Esophagus muscularis mucosa (tissue), 4 donors: ENCODE data around the gene MAN1C1. TPM values are rescaled to one million over a fixed set of nuclear protein-coding genes. Genes with fewer than 3 reads are reported as not detected.

ENCODE experiments used
- DNase-seq: peaks from one replicate; pipeline ENCODE4 v3.0.0-alpha.2; 2017; ENCODE audit errors: extremely low spot score
- H3K27ac ChIP-seq, 4 donors: fragments of 200-600 bp; sonication (generic); replicated peaks in 1 of 4; 1 replicate in 3 of 4; 2 replicates in 1 of 4; pipeline ENCODE4 v1.5.1; 2016 to 2019; ENCODE audit warnings: mild to moderate bottlenecking in 1 of 4
- H3K27me3 ChIP-seq, 4 donors: fragments of 200-600 bp; sonication (generic); one replicate each; pipeline versions ENCODE4 v1.5.1 to v1.6.0; 2016 to 2019
- H3K36me3 ChIP-seq, 4 donors: fragments of 200-600 bp; sonication (generic); one replicate each; pipeline ENCODE4 v1.5.1; 2016 to 2019
- H3K4me1 ChIP-seq, 4 donors: fragments of 200-600 bp; sonication (generic); one replicate each; pipeline ENCODE4 v1.5.1; 2016 to 2019
- H3K4me3 ChIP-seq, 4 donors: fragments of 200-600 bp; sonication (generic); 1 replicate in 2 of 4; 2 replicates in 2 of 4; pipeline ENCODE4 v1.5.1; 2016 to 2019; ENCODE audit warnings: mild to moderate bottlenecking in 4 of 4, moderate library complexity in 1 of 4
- H3K9me3 ChIP-seq, 4 donors: fragments of 200-600 bp; sonication (generic); 1 replicate in 3 of 4; 2 replicates in 1 of 4; pipeline ENCODE4 v1.5.1; 2016 to 2019
- EP300 ChIP-seq: sonication (generic); formaldehyde crosslinking; IDR thresholded peaks from one replicate; pipeline ENCODE4 v1.6.1; 2017; ENCODE audit warnings: antibody characterized with exemption
- POLR2A ChIP-seq: fragments of 450-650 bp; IDR thresholded peaks from one replicate; pipeline ENCODE4 v1.6.1; 2017; ENCODE audit warnings: antibody characterized with exemption, moderate library complexity, mild to moderate bottlenecking, low read depth
- POLR2AphosphoS5 ChIP-seq, 2 donors: sonication (generic); formaldehyde crosslinking; IDR thresholded peaks; one replicate each; pipeline ENCODE4 v1.6.1; 2017; ENCODE audit warnings: antibody characterized with exemption in 2 of 2
- WGBS: methylation state at CpG from one replicate; pipeline ENCODE4 v1.1.5; 2018; 5-methylcytosine and 5-hydroxymethylcytosine counted together
- intact Hi-C: fragments of 100-400 bp; cut with DNase I; formaldehyde crosslinking; loops from one replicate; pipeline ENCODE4 v1.15.1; 2023
- total RNA-seq, 4 donors: library from RNA; depleted of rRNA; stranded (reverse); fragments of >200 nt; gene quantifications; one replicate each; pipeline versions ENCODE4 v1.1.0 to v1.2.1, GENCODE V29; 2016
- TF ChIP-seq, protein P1 (sequence below), 3 experiments: fragments of 200-600 bp in 2 of 3; fragments of 450-650 bp in 1 of 3; sonication (generic) in 2 of 3; IDR thresholded peaks; one replicate each; pipeline ENCODE4 v1.5.1; 2017 to 2019; ENCODE audit warnings: antibody characterized with exemption in 3 of 3, mild to moderate bottlenecking in 2 of 3, moderate library complexity in 1 of 3

MAN1C1 gene
- total RNA-seq, 4 donors from 2014 or later = 20.2 to 22.8 (median 20.7) TPM

DNA sequence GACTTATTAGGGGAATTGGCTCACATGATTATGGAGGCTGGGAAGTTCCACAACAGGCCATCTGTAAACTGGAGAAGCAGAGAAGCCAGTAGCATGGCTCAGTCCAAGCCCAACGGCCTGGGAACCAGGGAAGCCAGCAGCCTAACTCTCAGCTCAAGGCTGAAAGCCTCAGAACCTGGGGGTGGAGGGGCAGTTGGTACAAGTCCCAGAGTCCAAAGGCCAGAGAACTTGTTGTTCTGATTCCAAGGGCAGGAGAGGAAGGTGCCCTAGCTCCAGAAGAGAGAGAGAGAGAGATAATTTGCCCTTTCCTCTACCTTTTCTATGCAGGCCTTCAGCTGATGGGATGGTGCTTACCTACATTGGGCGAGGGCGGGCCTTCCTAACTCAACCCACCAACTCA, 55.3 kb downstream of the MAN1C1 start:
- Histone ChIP-seq H3K4me1 (peaks cover 10 to 30% (median 28%) of the 10 kb centered on the region in 4 donors), H3K27ac (no peak overlapping the region), H3K27me3 (no peaks in the 10 kb centered on the region), H3K9me3 (no peaks in the 10 kb centered on the region), H3K36me3 (no peaks in the 10 kb centered on the region), H3K4me3 (no peak overlapping the region)
- no peak for TF ChIP-seq POLR2AphosphoS5 (IDR thresholded peaks at IDR 0.05)
- no peak for DNase-seq
- intact Hi-C loops = no loop called here
- 95% methylated on average over 3 of the region's 3 CpGs for WGBS

- WGBS = 74% methylated on average over 13 of the region's 13 CpGs
- intact Hi-C loops = no loop called here
- Histone ChIP-seq H3K36me3 (no peaks in the 10 kb centered on the region), H3K9me3 (no peaks in the 10 kb centered on the region), H3K4me1 (peaks cover 11 to 33% (median 28%) of the 10 kb centered on the region in 4 donors), H3K27ac (no peak overlapping the region), H3K27me3 (no peaks in the 10 kb centered on the region), H3K4me3 (no peak overlapping the region)
- DNase-seq = no peak
- TF ChIP-seq EP300 = no peak
- TF ChIP-seq POLR2A = no peak
- TF ChIP-seq, protein P1, sequence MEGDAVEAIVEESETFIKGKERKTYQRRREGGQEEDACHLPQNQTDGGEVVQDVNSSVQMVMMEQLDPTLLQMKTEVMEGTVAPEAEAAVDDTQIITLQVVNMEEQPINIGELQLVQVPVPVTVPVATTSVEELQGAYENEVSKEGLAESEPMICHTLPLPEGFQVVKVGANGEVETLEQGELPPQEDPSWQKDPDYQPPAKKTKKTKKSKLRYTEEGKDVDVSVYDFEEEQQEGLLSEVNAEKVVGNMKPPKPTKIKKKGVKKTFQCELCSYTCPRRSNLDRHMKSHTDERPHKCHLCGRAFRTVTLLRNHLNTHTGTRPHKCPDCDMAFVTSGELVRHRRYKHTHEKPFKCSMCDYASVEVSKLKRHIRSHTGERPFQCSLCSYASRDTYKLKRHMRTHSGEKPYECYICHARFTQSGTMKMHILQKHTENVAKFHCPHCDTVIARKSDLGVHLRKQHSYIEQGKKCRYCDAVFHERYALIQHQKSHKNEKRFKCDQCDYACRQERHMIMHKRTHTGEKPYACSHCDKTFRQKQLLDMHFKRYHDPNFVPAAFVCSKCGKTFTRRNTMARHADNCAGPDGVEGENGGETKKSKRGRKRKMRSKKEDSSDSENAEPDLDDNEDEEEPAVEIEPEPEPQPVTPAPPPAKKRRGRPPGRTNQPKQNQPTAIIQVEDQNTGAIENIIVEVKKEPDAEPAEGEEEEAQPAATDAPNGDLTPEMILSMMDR (IDR thresholded peaks at IDR 0.05) = no peak
- TF ChIP-seq POLR2AphosphoS5 (IDR thresholded peaks at IDR 0.05) = no peak
Measured at GRCh38 chr1:25672763-25673409, 56.3 kb downstream of the MAN1C1 start.

DNA sequence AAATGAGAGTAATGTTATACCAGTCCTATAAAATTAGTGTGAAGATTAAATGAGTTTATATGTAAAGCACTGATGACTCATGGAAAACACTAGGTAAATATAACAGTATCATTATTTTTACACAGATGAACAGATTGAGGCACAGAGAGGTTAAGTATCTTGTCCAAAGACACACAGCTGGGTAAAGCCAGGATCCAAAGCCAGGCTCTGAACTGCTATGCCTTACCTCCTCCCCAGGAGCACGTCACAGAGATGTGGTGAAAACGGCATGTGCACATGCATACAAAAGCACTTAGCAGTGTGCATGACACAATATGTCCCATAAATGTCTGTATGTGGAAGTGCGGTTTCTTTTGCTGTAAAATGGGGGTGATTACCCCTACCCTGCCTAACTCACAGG, 56.9 kb downstream of the MAN1C1 start:
- no peak for DNase-seq
- Histone ChIP-seq H3K4me1 (peaks cover 11 to 29% (median 25%) of the 10 kb centered on the region in 4 donors), H3K27ac (no peak overlapping the region), H3K4me3 (no peak overlapping the region), H3K9me3 (no peaks in the 10 kb centered on the region), H3K36me3 (no peaks in the 10 kb centered on the region), H3K27me3 (no peaks in the 10 kb centered on the region)
- 86% methylated on average over 3 of the region's 3 CpGs for WGBS
- intact Hi-C loops = no loop called here
- no peak for TF ChIP-seq POLR2AphosphoS5 (IDR thresholded peaks at IDR 0.05)
- TF ChIP-seq, protein P1 (IDR thresholded peaks at IDR 0.05) = no peak
- no peak for TF ChIP-seq POLR2A
- TF ChIP-seq EP300 = no peak

DNA sequence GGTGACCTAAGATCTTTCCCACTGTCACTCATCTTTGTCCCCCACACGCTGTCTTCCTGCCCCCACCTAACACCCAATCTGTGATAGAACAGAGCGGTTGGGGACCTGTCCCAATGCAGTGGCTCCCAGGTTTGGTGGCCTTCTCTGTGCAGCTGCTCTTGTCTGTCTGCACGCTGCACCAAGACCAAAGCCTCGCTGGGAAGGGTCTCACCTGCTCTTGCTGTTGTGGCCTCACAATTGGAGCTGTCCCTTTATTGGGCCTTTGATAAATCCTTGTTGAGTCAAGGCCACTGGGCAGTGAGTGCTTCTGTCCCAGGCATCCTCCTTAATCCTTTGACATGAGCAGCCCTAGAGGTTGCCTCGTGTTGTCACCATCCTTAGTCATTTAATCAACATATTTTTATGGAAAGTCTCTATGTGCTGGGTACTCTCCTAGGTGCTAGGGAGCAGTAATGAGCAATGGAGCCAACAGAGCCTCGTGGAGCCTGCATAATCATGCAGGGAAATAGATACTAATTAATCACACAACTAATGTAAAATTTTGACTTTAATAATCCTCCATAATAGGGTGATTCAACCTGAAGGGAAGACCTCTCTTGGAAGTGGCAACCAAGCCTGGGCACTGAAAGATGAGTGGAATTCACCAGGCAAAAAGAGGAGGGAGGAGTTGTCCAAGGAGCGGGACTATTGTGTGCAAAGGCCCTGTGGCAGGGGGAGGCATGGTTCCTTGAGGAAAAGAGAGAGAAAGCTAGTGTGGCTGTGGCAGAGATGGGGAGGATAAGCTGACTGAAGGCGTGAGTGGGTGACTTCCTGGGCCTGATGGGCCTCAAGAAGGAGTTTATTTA, 57.6 kb downstream of the MAN1C1 start:
- H3K27me3 ChIP-seq = no peaks in the 10 kb centered on the region
- intact Hi-C loops = no loop called here
- H3K4me3 ChIP-seq = no peak overlapping the region
- H3K36me3 ChIP-seq = no peaks in the 10 kb centered on the region
- no peak overlapping the region for H3K27ac ChIP-seq
- H3K4me1 ChIP-seq = peaks cover 11 to 29% (median 25%) of the 10 kb centered on the region in 4 donors
- no peak for DNase-seq
- WGBS = 92% methylated on average over 8 of the region's 8 CpGs
- TF ChIP-seq, protein P1 (IDR thresholded peaks at IDR 0.05) = no peak
- TF ChIP-seq POLR2AphosphoS5 (IDR thresholded peaks at IDR 0.05) (no peak), EP300 (no peak), POLR2A (no peak)
- H3K9me3 ChIP-seq = no peaks in the 10 kb centered on the region

GRCh38 chr1:25674807-25675084, 58.2 kb downstream of the MAN1C1 start:
- peaks cover 11 to 29% (median 25%) of the 10 kb centered on the region in 4 donors for H3K4me1 ChIP-seq
- WGBS = 95% methylated on average over 3 of the region's 3 CpGs
- H3K27ac ChIP-seq = no peak overlapping the region
- no peaks in the 10 kb centered on the region for H3K36me3 ChIP-seq
- no peaks in the 10 kb centered on the region for H3K9me3 ChIP-seq
- DNase-seq = no peak
- no peak overlapping the region for H3K4me3 ChIP-seq
- no peaks in the 10 kb centered on the region for H3K27me3 ChIP-seq
- intact Hi-C loops = no loop called here
- TF ChIP-seq POLR2A = no peak
- TF ChIP-seq, protein P1 (IDR thresholded peaks at IDR 0.05) = no peak
- TF ChIP-seq EP300 = no peak
- TF ChIP-seq POLR2AphosphoS5 (IDR thresholded peaks at IDR 0.05) = no peak
